H1 (cell line): ENCODE measurements around the gene BTBD16. TPM values are rescaled to one million over a fixed set of nuclear protein-coding genes. Genes with fewer than 3 reads are reported as not detected.

ENCODE experiments used
- ASH2L ChIP-seq: fragments of 200-600, 300-600 bp; sonication (generic); IDR thresholded peaks from one replicate; pipeline ENCODE4 v1.7.1; 2017; ENCODE audit warnings: low read length
- BCL11A ChIP-seq, 2 experiments: IDR thresholded peaks; one replicate each; pipeline ENCODE4 v1.6.1; 2011; ENCODE audit warnings: low read depth in 2 of 2, low read length in 2 of 2, mild to moderate bottlenecking in 2 of 2
- BRCA1 ChIP-seq: IDR thresholded peaks from 2 replicates; pipeline ENCODE4 v1.6.1; 2012; ENCODE audit warnings: low read depth, low read length, improper control_type of control experiment
- FOSL1 ChIP-seq: IDR thresholded peaks from 2 replicates; pipeline ENCODE4 v1.6.1; 2011; ENCODE audit warnings: mild to moderate bottlenecking, low read depth, low read length, moderate library complexity; ENCODE audit not compliant: insufficient read depth
- GTF2F1 ChIP-seq: IDR thresholded peaks from 2 replicates; pipeline ENCODE4 v1.6.1; 2012; ENCODE audit warnings: low read depth, low read length, improper control_type of control experiment, borderline replicate concordance
- KDM1A ChIP-seq: fragments of 200-600, 300-600 bp; sonication (generic); IDR thresholded peaks from 2 replicates; pipeline ENCODE4 v1.7.1; 2016; ENCODE audit warnings: mild to moderate bottlenecking, low read length, borderline replicate concordance
- PHF8 ChIP-seq: fragments of 200-600 bp; sonication (generic); conservative IDR thresholded peaks from 2 replicates; pipeline ENCODE4 v1.7.1; 2012; ENCODE audit warnings: low read depth, mild to moderate bottlenecking, inconsistent platforms, low read length, moderate library complexity
- POU5F1 ChIP-seq: IDR thresholded peaks from 2 replicates; pipeline ENCODE4 v1.6.1; 2011; ENCODE audit warnings: low read depth, mild to moderate bottlenecking, low read length, moderate library complexity
- RAD21 ChIP-seq, 2 experiments: IDR thresholded peaks in 1 of 2; conservative IDR thresholded peaks in 1 of 2; 2 replicates each; pipeline ENCODE4 v1.6.1; 2011; ENCODE audit warnings: low read depth in 2 of 2, low read length in 2 of 2, improper control_type of control experiment in 1 of 2, inconsistent platforms in 1 of 2, mild to moderate bottlenecking in 1 of 2, moderate library complexity in 1 of 2
- SIX5 ChIP-seq: IDR thresholded peaks from 2 replicates; pipeline ENCODE4 v1.6.1; 2011; ENCODE audit warnings: mild to moderate bottlenecking, low read depth, low read length
- TAF1 ChIP-seq: IDR thresholded peaks from 2 replicates; pipeline ENCODE4 v1.6.1; 2011; ENCODE audit warnings: mild to moderate bottlenecking, low read depth, low read length
- polyA plus RNA-seq, 7 experiments: library from polyadenylated mRNA; depleted of rRNA in 3 of 7; stranded (reverse) in 5 of 7; unstranded in 2 of 7; fragments of >200 nt in 5 of 7; fragments of 200-250 nt in 2 of 7; gene quantifications; 1 replicate in 5 of 7; 2 replicates in 1 of 7; 4 replicates in 1 of 7; pipeline versions ENCODE4 v1.2.1 to v1.2.3, GENCODE V29; 2011 to 2013; ENCODE audit warnings: missing spikeins in 2 of 7, mixed read lengths in 2 of 7
- total RNA-seq: library from RNA; stranded (reverse); fragmentation: NEBNext Ultra II Directional; extraction: Animal tissue kit (Norgen Biotek cat#: 25700); gene quantifications from 2 replicates; pipeline ENCODE4 v1.2.1, GENCODE V29; 2021
- TF ChIP-seq, protein P1 (sequence below): fragments of 300-600 bp; sonication (generic); IDR thresholded peaks from 2 replicates; pipeline ENCODE4 v1.7.1; 2012; ENCODE audit warnings: low read length, moderate library complexity, mild to moderate bottlenecking, inconsistent platforms; ENCODE audit not compliant: insufficient replicate concordance

BTBD16 gene
- total and polyA plus RNA-seq, 2 of the 8 experiments (the other 6 are each of a cell fraction or from before 2014, with no cell fraction given) = 0.05 TPM; not detected in 1

DNA sequence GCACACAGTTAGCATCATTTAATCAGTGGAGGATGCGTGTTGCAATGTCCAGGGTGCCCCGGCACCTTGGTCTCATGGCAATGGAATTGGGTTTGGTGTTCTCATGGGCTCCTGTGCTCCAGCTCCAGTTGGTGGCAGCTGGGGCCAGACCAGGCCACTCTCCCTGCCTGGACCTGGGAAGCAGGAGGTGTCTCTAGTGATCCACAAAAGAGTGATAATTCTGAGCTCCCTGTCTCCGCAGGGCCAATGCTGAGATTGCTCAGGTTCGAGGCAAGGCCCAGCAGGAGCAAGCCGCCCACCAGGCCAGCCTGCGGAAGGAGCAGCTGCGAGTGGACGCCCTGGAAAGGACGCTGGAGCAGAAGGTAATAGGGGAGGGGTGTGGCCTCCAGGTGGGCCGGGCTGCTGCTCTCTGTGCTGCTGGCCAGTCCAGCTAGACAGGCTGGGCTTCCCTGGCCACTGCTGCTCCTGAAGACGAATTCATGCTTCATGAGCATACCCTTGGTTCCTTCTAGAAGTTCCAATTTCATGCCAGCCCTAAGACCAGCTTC, 21.7 kb upstream of the BTBD16 start (continued):
- TF ChIP-seq, protein P1, sequence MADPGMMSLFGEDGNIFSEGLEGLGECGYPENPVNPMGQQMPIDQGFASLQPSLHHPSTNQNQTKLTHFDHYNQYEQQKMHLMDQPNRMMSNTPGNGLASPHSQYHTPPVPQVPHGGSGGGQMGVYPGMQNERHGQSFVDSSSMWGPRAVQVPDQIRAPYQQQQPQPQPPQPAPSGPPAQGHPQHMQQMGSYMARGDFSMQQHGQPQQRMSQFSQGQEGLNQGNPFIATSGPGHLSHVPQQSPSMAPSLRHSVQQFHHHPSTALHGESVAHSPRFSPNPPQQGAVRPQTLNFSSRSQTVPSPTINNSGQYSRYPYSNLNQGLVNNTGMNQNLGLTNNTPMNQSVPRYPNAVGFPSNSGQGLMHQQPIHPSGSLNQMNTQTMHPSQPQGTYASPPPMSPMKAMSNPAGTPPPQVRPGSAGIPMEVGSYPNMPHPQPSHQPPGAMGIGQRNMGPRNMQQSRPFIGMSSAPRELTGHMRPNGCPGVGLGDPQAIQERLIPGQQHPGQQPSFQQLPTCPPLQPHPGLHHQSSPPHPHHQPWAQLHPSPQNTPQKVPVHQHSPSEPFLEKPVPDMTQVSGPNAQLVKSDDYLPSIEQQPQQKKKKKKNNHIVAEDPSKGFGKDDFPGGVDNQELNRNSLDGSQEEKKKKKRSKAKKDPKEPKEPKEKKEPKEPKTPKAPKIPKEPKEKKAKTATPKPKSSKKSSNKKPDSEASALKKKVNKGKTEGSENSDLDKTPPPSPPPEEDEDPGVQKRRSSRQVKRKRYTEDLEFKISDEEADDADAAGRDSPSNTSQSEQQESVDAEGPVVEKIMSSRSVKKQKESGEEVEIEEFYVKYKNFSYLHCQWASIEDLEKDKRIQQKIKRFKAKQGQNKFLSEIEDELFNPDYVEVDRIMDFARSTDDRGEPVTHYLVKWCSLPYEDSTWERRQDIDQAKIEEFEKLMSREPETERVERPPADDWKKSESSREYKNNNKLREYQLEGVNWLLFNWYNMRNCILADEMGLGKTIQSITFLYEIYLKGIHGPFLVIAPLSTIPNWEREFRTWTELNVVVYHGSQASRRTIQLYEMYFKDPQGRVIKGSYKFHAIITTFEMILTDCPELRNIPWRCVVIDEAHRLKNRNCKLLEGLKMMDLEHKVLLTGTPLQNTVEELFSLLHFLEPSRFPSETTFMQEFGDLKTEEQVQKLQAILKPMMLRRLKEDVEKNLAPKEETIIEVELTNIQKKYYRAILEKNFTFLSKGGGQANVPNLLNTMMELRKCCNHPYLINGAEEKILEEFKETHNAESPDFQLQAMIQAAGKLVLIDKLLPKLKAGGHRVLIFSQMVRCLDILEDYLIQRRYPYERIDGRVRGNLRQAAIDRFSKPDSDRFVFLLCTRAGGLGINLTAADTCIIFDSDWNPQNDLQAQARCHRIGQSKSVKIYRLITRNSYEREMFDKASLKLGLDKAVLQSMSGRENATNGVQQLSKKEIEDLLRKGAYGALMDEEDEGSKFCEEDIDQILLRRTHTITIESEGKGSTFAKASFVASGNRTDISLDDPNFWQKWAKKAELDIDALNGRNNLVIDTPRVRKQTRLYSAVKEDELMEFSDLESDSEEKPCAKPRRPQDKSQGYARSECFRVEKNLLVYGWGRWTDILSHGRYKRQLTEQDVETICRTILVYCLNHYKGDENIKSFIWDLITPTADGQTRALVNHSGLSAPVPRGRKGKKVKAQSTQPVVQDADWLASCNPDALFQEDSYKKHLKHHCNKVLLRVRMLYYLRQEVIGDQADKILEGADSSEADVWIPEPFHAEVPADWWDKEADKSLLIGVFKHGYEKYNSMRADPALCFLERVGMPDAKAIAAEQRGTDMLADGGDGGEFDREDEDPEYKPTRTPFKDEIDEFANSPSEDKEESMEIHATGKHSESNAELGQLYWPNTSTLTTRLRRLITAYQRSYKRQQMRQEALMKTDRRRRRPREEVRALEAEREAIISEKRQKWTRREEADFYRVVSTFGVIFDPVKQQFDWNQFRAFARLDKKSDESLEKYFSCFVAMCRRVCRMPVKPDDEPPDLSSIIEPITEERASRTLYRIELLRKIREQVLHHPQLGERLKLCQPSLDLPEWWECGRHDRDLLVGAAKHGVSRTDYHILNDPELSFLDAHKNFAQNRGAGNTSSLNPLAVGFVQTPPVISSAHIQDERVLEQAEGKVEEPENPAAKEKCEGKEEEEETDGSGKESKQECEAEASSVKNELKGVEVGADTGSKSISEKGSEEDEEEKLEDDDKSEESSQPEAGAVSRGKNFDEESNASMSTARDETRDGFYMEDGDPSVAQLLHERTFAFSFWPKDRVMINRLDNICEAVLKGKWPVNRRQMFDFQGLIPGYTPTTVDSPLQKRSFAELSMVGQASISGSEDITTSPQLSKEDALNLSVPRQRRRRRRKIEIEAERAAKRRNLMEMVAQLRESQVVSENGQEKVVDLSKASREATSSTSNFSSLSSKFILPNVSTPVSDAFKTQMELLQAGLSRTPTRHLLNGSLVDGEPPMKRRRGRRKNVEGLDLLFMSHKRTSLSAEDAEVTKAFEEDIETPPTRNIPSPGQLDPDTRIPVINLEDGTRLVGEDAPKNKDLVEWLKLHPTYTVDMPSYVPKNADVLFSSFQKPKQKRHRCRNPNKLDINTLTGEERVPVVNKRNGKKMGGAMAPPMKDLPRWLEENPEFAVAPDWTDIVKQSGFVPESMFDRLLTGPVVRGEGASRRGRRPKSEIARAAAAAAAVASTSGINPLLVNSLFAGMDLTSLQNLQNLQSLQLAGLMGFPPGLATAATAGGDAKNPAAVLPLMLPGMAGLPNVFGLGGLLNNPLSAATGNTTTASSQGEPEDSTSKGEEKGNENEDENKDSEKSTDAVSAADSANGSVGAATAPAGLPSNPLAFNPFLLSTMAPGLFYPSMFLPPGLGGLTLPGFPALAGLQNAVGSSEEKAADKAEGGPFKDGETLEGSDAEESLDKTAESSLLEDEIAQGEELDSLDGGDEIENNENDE = no peak
- TF ChIP-seq KDM1A = no peak
- TF ChIP-seq SIX5 = no peak
- no peak for TF ChIP-seq RAD21 (IDR thresholded peaks at IDR 0.05 in 1 of 2, conservative IDR thresholded peaks at IDR 0.05 in 1 of 2; ENCODE audit: low read depth in 2 of 2, low read length in 2 of 2)
- no peak for TF ChIP-seq GTF2F1
- no peak for TF ChIP-seq PHF8
- TF ChIP-seq ASH2L = no peak
- TF ChIP-seq POU5F1 = no peak
- TF ChIP-seq TAF1 = no peak
- no peak for TF ChIP-seq BRCA1
- TF ChIP-seq BCL11A (IDR thresholded peaks at IDR 0.05; ENCODE audit: low read depth in 2 of 2, low read length in 2 of 2) = no peak
- no peak for TF ChIP-seq FOSL1
